Left ventricle myocardium inferior (tissue), 1 donor: Measurements from ENCODE around the gene WDFY1. TPM values are rescaled to one million over a fixed set of nuclear protein-coding genes. Genes with fewer than 3 reads are reported as not detected.

Experiments
- DNase-seq: peaks from one replicate; pipeline ENCODE4 v3.0.0-alpha.2; 2020
- H3K27ac ChIP-seq: fragments of 200-600 bp; replicated peaks from 2 replicates; pipeline ENCODE4 v1.8.0; 2021
- H3K27me3 ChIP-seq: fragments of 200-600 bp; 2 replicates; pipeline ENCODE4 v1.8.0; 2021; ENCODE audit warnings: low read depth
- H3K36me3 ChIP-seq: fragments of 200-600 bp; 2 replicates; pipeline ENCODE4 v1.8.0; 2021
- H3K4me1 ChIP-seq: fragments of 200-600 bp; 2 replicates; pipeline ENCODE4 v1.8.0; 2021
- H3K4me3 ChIP-seq: fragments of 200-600 bp; 2 replicates; pipeline ENCODE4 v1.8.0; 2021; ENCODE audit warnings: mild to moderate bottlenecking, moderate library complexity
- H3K9me3 ChIP-seq: fragments of 200-600 bp; replicated peaks from 2 replicates; pipeline ENCODE4 v1.8.0; 2021
- CTCF ChIP-seq: fragments of 200-600 bp; IDR thresholded peaks from 2 replicates; pipeline ENCODE4 v1.8.0; 2021; ENCODE audit warnings: antibody characterized with exemption, mild to moderate bottlenecking, borderline replicate concordance
- intact Hi-C: fragments of 100-400 bp; cut with micrococcal nuclease; formaldehyde crosslinking; loops from one replicate; pipeline ENCODE4 v1.11.0; 2022
- total RNA-seq: library from RNA; stranded (reverse); fragmentation: NEBNext Ultra II Directional; extraction: Animal tissue kit (Norgen Biotek cat#: 25700); gene quantifications from one replicate; pipeline ENCODE4 v1.2.1, GENCODE V29; 2021
- donor health status: DM: no; HTN: yes; CAD: no; lungs with severe emphysema.

Gene WDFY1
- total RNA-seq, 1 donor from 2014 or later = 12.6 TPM

DNA sequence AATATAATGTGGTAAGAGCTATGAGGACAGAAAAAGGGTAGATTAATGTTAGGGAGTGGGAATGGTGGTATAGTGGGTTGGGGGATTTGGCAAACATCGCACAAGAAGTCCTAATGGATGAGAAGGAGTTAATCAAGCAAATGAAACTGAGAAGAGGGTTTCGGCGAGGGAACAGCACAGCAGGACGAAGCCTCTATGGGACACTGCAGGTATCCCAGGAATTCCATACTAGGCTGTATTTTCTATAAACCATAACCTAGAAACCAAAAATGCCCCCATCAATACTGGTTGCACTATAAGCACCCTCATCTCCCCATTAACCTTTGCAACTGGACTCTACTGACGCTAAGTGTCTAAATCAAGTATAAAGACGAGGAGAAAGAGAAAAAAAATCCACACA lies 10.3 kb downstream of the WDFY1 start:
- no peak for DNase-seq
- Histone ChIP-seq H3K27ac (no peak overlapping the region), H3K27me3 (no peaks in the 10 kb centered on the region), H3K4me3 (no peak overlapping the region), H3K36me3 (no peaks in the 10 kb centered on the region), H3K9me3 (no peaks in the 10 kb centered on the region), H3K4me1 (peaks cover 97% of the 10 kb centered on the region)
- intact Hi-C loops = no loop called here
- TF ChIP-seq CTCF = no peak

- no peak for TF ChIP-seq CTCF
- Histone ChIP-seq H3K4me3 (no peak overlapping the region), H3K27ac (no peak overlapping the region), H3K27me3 (no peaks in the 10 kb centered on the region), H3K9me3 (peaks cover 1% of the 10 kb centered on the region), H3K4me1 (peaks cover 85% of the 10 kb centered on the region), H3K36me3 (no peaks in the 10 kb centered on the region)
- DNase-seq = no peak
- intact Hi-C loops = no loop called here
These were observed 12.0 kb downstream of the WDFY1 start for GRCh38 chr2:223932816-223933800.

DNA sequence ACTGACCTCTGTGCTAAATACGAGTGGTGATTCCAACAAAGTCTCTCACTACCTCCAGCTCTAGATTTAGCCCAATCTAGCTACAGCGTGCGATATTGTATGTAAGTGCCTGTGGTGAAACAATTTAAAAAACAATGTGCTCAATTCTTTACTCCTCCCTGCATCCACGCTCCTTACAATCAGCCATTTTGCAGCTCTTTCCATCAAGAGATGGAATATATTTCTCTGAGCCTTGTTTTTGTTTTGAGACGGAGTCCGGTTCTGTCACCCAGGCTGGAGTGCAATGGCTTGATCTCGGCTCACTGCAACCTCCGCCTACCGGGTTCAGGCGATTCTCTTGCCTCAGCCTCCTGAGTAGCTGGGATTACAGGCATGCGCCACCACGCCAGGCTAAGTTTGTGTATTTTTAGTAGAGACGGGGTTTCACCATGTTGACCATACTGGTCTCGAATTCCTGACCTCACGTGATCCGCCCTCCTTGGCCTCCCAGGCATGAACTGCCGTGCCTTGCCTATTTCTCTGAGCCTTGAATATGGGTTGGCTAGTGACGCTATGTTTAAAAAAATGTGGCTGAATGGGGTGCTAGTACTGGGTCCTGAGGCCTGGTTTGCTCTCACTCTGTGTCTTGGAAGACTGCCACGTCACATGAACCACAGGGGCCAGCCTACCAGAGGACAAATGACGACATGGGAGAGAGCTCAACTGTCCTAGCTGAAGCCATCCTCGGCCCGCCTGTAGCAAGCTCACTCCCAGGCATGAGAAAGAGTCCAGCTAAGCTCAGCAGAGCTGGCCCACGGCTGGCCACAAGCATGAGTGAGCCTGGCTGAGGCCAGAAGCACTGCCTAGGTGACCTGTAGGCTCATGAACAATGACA lies 14.8 kb downstream of the WDFY1 start:
- no peak for TF ChIP-seq CTCF
- no peaks in the 10 kb centered on the region for H3K27me3 ChIP-seq
- H3K4me3 ChIP-seq = no peak overlapping the region
- peak overlapping the region; percentile 70 for H3K27ac ChIP-seq
- H3K9me3 ChIP-seq = peaks cover 19% of the 10 kb centered on the region
- DNase-seq = peak; percentile 62
- peaks cover 57% of the 10 kb centered on the region for H3K4me1 ChIP-seq
- peaks cover 6% of the 10 kb centered on the region for H3K36me3 ChIP-seq
- intact Hi-C loops = no loop called here

- DNase-seq = no peak
- H3K4me3 ChIP-seq = no peak overlapping the region
- H3K27ac ChIP-seq = peak overlapping the region; percentile 70
These were observed 15.5 kb downstream of the WDFY1 start for GRCh38 chr2:223929571-223930102.

More at GRCh38 chr2:223929571-223930102, 15.5 kb downstream of the WDFY1 start:
- no peak for TF ChIP-seq CTCF
- Histone ChIP-seq H3K36me3 (peaks cover 6% of the 10 kb centered on the region), H3K9me3 (peaks cover 19% of the 10 kb centered on the region), H3K27me3 (no peaks in the 10 kb centered on the region), H3K4me1 (peaks cover 50% of the 10 kb centered on the region)
- intact Hi-C loops = no loop called here
